Effector memory CD4-positive, alpha-beta T cell (primary cell): ENCODE data around the gene PSMD2.
A peak's percentile ranks its signal among the peaks of the same experiment; 100 is the strongest.

Experiments
- DNase-seq, 3 donors: peaks; one replicate each; pipeline ENCODE4 v3.0.0-alpha.2; 2020
- H3K27ac ChIP-seq: 2 replicates; pipeline ENCODE4 v1.7.0; 2013; ENCODE audit warnings: mild to moderate bottlenecking, low read length, moderate library complexity; ENCODE audit not compliant: insufficient read depth, poor library complexity, severe bottlenecking
- H3K27me3 ChIP-seq: replicated peaks from 2 replicates; pipeline ENCODE4 v1.7.0; 2013; ENCODE audit warnings: mild to moderate bottlenecking, low read length; ENCODE audit not compliant: insufficient read depth, control insufficient read depth, poor library complexity, severe bottlenecking
- H3K36me3 ChIP-seq: 2 replicates; pipeline ENCODE4 v1.7.0; 2013; ENCODE audit warnings: mild to moderate bottlenecking, low read length, moderate library complexity; ENCODE audit not compliant: control insufficient read depth, insufficient read depth
- H3K4me1 ChIP-seq: 2 replicates; pipeline ENCODE4 v1.7.0; 2013; ENCODE audit warnings: low read length, mild to moderate bottlenecking; ENCODE audit not compliant: control insufficient read depth, insufficient read depth, poor library complexity, severe bottlenecking
- H3K4me3 ChIP-seq: 2 replicates; pipeline ENCODE4 v1.7.0; 2013; ENCODE audit warnings: low read length, low read depth, mild to moderate bottlenecking; ENCODE audit not compliant: insufficient read depth, poor library complexity, severe bottlenecking
- H3K9me3 ChIP-seq: 2 replicates; pipeline ENCODE4 v1.7.0; 2013; ENCODE audit warnings: mild to moderate bottlenecking, low read length, moderate library complexity; ENCODE audit not compliant: control insufficient read depth

The PSMD2 gene

DNA sequence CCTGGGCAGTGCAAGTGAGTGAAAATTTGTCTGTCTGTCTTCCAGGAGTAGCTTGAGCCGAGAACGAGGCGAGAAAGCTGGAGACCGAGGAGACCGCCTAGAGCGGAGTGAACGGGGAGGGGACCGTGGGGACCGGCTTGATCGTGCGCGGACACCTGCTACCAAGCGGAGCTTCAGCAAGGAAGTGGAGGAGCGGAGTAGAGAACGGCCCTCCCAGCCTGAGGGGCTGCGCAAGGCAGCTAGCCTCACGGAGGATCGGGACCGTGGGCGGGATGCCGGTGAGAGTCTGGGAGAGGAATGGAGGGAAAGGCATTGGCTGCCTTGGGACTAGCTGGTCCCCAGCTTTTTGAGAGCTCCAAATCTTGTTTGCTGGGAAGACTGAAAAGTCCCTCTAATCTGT lies 28.1 kb downstream of the PSMD2 start:
- H3K36me3 ChIP-seq = peaks cover 94% of the 10 kb centered on the region
- H3K4me3 ChIP-seq = no peak overlapping the region
- H3K27ac ChIP-seq = no peak overlapping the region
- no peaks in the 10 kb centered on the region for H3K4me1 ChIP-seq
- no peaks in the 10 kb centered on the region for H3K9me3 ChIP-seq
- DNase-seq = no peak
- H3K27me3 ChIP-seq = no peaks in the 10 kb centered on the region

DNA sequence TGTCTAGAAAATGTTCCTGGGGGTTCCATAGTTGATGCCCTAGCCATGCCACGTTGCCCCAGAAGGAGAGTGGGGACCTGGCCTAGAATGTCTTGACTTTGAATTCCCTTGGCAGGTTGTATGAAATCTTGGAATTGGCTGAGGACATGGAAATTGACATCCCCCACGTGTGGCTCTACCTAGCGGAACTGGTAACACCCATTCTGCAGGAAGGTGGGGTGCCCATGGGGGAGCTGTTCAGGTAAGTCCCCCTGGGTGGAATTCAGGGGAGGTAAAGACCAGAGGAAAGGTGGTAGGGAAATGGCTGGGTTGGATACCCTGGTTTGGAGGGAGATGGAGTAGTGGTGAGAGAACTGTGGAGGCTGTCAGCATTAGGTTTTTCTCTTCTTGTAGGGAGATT lies 29.5 kb downstream of the PSMD2 start:
- Histone ChIP-seq H3K4me3 (no peak overlapping the region), H3K27me3 (no peaks in the 10 kb centered on the region), H3K4me1 (no peaks in the 10 kb centered on the region), H3K27ac (no peak overlapping the region), H3K9me3 (no peaks in the 10 kb centered on the region), H3K36me3 (peaks cover 92% of the 10 kb centered on the region)
- no peak for DNase-seq

DNA sequence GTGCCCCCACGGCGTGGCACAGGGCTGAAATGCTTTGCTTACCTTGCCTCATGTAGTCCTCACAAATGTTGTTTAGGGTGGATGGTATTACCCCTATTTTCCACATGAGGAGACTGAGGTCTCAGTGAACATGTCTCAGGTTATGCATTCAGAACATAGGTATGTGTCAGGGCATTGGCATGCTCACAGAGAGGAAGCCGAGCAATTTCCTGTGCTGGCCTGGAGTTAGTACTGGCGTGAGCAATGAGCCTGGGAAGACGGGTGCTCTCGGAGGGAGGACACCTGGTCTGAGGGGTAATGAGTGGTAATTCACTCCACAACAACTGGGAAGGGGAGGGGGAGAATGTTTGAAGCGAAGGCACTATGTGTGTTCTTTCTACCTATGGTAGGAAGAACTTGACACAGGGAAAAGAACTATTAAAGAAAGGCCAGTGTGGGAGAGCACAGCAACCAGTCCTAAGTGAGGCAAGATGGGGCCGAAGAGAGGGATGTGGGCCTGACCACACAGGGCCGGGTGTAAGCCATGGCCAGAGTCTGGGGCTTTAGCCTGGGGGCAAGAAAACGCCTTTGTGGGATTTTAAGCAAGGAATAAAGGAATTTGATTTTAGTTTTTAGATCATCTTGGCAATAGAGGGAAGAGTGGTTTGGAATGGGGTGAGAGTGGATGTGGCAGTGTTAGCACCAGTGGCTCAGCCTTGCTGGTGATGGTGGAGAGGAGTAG lies 33.5 kb downstream of the PSMD2 start:
- Histone ChIP-seq H3K4me3 (no peak overlapping the region), H3K27me3 (no peaks in the 10 kb centered on the region)
- no peak for DNase-seq

DNA sequence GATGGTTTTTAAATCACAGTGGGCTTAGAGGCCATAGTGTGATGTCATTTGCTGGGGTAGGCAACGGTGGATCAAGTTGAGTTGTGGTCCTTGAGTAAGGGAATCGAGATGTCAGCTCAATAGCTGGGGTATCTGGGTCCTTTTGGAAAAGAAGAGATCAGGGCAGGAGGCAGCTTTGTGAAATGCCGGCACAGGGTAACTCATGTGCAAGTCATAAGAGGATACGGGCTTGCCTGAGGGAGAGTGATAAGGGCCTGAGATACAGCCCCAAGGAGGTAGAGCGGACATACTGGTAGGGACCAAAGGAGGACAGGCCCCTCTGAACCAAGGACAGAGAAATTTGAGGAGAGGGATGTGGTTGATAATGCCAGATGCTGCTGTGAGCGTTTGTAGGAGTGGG lies 34.1 kb downstream of the PSMD2 start:
- Histone ChIP-seq H3K27ac (no peak overlapping the region), H3K4me1 (peaks cover 13% of the 10 kb centered on the region), H3K36me3 (peaks cover 55% of the 10 kb centered on the region)

More for the DNA sequence above, 33.5 kb downstream of the PSMD2 start:
- Histone ChIP-seq H3K9me3 (no peaks in the 10 kb centered on the region), H3K4me1 (peaks cover 13% of the 10 kb centered on the region), H3K36me3 (peaks cover 62% of the 10 kb centered on the region), H3K27ac (no peak overlapping the region)

DNA sequence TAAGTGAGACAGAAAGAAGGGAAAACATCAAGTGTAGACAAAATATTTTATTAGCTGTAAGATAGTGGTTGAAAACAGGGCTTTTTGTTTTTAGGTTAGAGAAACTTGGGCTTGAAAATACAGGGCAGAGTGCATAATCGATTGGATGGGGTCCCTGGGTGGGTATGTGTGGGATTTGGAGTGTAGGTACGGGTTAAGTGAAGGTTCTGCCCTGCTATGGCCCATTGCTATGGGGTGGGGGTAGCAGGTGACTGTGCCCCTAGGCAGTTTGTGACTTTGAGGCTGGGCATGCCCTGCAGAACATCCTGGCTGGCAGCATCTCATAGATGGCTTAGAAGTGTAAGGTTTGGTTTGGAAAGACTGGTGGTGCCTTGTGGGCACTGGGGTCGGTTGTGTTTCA lies 34.7 kb downstream of the PSMD2 start:
- H3K27ac ChIP-seq = peak overlapping the region; percentile 13
- no peaks in the 10 kb centered on the region for H3K27me3 ChIP-seq
- no peaks in the 10 kb centered on the region for H3K9me3 ChIP-seq
- no peak overlapping the region for H3K4me3 ChIP-seq
- H3K36me3 ChIP-seq = peaks cover 50% of the 10 kb centered on the region
- H3K4me1 ChIP-seq = peaks cover 13% of the 10 kb centered on the region
- DNase-seq = no peak

More for the DNA sequence above, 34.1 kb downstream of the PSMD2 start:
- no peaks in the 10 kb centered on the region for H3K27me3 ChIP-seq
- DNase-seq = no peak
- H3K9me3 ChIP-seq = no peaks in the 10 kb centered on the region
- H3K4me3 ChIP-seq = no peak overlapping the region

DNA sequence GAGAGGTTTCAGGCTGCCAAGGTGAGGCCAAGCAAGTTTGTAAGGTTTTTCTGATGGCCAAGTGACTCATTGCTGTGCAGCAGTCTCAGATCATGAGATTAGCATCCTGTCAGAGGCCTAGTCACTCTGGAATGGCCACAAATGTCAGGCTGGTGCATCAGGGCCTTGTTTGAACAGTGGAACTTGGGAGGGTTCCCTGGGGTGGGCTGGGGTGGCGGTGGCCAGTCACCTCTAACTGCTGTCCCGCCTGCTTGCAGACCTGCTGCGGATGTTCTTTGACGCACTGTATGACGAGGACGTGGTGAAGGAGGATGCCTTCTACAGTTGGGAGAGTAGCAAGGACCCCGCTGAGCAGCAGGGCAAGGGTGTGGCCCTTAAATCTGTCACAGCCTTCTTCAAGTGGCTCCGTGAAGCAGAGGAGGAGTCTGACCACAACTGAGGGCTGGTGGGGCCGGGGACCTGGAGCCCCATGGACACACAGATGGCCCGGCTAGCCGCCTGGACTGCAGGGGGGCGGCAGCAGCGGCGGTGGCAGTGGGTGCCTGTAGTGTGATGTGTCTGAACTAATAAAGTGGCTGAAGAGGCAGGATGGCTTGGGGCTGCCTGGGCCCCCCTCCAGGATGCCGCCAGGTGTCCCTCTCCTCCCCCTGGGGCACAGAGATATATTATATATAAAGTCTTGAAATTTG lies 35.6 kb downstream of the PSMD2 start:
- Histone ChIP-seq H3K36me3 (peaks cover 43% of the 10 kb centered on the region), H3K4me1 (peaks cover 13% of the 10 kb centered on the region), H3K9me3 (no peaks in the 10 kb centered on the region), H3K4me3 (no peak overlapping the region), H3K27ac (peak overlapping the region; percentile 88), H3K27me3 (no peaks in the 10 kb centered on the region)
- peak in 2 of 3 donors; percentile 40 to 50 for DNase-seq

DNA sequence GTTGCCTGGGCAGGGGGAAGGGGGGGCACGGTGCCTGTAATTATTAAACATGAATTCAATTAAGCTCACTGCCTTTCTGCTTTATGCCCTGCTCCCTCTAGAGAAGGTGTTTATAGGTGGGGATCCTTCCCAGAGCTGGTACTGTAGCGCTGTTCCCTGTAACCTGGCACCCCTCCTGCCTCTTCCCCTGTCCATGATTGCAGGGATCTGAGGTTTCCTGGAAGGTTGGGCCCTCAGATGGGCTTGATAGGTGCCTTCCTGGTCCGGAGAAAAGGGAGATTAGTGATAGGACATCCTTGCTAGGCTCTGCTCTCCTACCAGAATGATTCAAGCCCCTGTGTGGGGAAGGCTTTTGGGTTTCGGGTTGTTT lies 36.2 kb downstream of the PSMD2 start:
- no peak for DNase-seq
- Histone ChIP-seq H3K36me3 (peaks cover 36% of the 10 kb centered on the region), H3K27ac (peak overlapping the region; percentile 88), H3K9me3 (no peaks in the 10 kb centered on the region), H3K27me3 (no peaks in the 10 kb centered on the region), H3K4me1 (peaks cover 13% of the 10 kb centered on the region), H3K4me3 (peak overlapping the region; percentile 62)

DNA sequence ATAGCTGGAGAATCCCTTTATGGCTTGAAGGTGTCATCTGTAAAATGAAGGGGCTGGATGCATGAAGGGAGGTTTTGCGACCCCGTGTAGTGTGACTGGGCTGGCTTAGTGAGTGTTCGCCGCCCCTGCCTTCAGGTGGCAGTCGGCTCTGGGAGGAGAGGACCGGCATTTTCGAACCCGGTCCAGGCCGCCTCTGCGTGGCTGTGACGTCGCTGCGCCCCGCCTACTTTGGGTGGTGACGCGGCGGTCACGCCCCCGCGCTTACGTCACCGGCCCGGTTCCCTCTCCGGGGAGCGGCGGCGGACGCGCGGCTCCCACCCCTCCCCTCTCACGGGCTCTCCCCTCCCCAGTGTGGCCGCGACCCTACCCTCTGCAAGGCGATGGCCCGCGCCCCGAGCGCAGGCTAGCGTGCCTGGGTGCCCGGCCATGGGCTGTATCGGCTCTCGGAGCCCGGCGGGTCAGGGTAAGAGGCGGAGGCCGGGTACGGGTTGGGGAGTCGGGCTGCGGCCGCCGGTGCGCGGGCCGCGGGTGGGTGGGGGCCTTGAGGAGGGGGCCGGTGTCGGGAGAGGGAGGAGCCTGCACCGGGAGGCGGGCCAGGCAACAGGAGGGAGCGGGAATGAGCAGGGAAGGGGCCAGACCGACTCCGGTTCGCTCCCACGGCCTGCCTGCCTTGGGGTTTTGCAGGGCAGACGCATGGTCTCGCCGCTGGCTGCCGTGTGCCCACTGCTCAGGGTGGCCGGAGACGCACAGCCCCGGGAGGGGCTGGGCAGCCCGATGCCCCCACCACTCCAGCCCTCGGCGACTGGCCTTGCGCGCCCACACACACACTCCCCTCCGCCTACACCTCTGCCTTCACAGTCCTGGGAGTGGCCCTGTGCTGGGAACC lies 36.9 kb downstream of the PSMD2 start:
- no peaks in the 10 kb centered on the region for H3K27me3 ChIP-seq
- H3K36me3 ChIP-seq = peaks cover 34% of the 10 kb centered on the region
- H3K4me1 ChIP-seq = peaks cover 13% of the 10 kb centered on the region
- DNase-seq = peak; percentile 74 to 79 (median 75)
- H3K4me3 ChIP-seq = peak overlapping the region; percentile 62
- H3K27ac ChIP-seq = peak overlapping the region; percentile 88
- H3K9me3 ChIP-seq = no peaks in the 10 kb centered on the region

DNA sequence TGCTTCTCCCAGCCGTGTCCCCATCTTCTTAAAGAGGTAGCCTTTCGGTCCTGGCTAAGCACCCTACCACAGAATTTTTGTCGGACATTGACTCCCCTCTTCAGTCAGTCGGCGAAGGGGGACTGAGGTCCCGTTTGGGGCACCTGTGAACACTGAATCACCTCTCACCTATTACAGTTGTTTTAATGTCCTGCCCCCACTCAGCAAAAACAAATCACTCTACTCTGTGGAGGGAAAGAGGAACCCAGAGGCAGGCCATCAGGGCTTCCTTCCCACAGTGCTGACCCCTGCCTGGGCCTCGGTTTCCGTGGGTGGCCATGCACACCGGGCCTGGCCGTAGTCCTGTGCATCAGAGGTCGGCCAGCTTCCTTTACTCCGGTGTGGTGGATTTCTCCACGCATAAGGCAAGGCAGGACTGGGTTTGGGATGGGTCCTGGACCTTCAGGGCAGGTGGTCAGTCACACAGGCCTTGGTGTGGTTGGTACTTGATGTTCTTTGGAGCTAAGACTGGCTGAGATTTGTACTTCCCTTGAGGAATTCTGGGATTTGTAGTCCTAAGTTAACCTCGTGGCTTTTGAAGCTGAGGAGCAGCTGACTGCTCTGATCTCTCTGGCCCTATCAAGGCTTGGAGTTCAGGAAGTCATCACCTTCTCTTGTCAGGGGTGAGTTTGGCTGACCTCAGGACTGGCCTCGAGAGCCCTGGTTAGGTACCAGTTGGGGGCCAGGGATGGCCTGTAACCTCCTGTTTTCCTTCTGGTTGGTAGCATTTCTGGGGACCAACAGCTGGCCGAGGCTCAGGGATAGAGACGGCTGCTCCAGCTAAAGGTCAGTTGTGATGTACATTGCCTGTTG lies 37.7 kb downstream of the PSMD2 start:
- no peak for DNase-seq
- peaks cover 13% of the 10 kb centered on the region for H3K4me1 ChIP-seq
- peaks cover 26% of the 10 kb centered on the region for H3K36me3 ChIP-seq

More for the DNA sequence above, 37.7 kb downstream of the PSMD2 start:
- H3K27ac ChIP-seq = peak overlapping the region; percentile 88
- peak overlapping the region; percentile 62 for H3K4me3 ChIP-seq
- H3K27me3 ChIP-seq = no peaks in the 10 kb centered on the region
- no peaks in the 10 kb centered on the region for H3K9me3 ChIP-seq
